GM12891 (cell line): ENCODE measurements around the gene PLCB2.

Source experiments
- PAX5 ChIP-seq: IDR thresholded peaks from 2 replicates; pipeline ENCODE4 v1.6.1; 2011; ENCODE audit warnings: low read length, moderate library complexity, mild to moderate bottlenecking; ENCODE audit not compliant: insufficient read depth, severe bottlenecking
- POLR2A ChIP-seq: IDR thresholded peaks from 2 replicates; pipeline ENCODE4 v1.6.1; 2011; ENCODE audit warnings: low read depth, low read length, control low read depth
- POLR2AphosphoS5 ChIP-seq: IDR thresholded peaks from 2 replicates; pipeline ENCODE4 v1.6.1; 2011; ENCODE audit warnings: low read depth, low read length, control low read depth
- POU2F2 ChIP-seq: IDR thresholded peaks from 2 replicates; pipeline ENCODE4 v1.6.1; 2011; ENCODE audit warnings: low read depth, mild to moderate bottlenecking, control low read depth, low read length, moderate library complexity
- SPI1 ChIP-seq: IDR thresholded peaks from 2 replicates; pipeline ENCODE4 v1.6.1; 2011; ENCODE audit warnings: low read depth, low read length, control low read depth
- TAF1 ChIP-seq: IDR thresholded peaks from 2 replicates; pipeline ENCODE4 v1.6.1; 2011; ENCODE audit warnings: low read depth, low read length, control low read depth

GRCh38 chr15:40241269-40242212, 66.2 kb downstream of the PLCB2 start:
- TF ChIP-seq POLR2A (no peak), SPI1 (no peak), POLR2AphosphoS5 (no peak), TAF1 (no peak), PAX5 (no peak), POU2F2 (no peak)
